Activated gamma-delta T cell treated with Interleukin-2 at 50 U/mL for 16 hours (primary cell): ENCODE measurements around the gene OR6X1.

Source experiments
- DNase-seq: peaks from one replicate; pipeline ENCODE4 v3.0.0-alpha.2; 2020

Gene OR6X1

DNA sequence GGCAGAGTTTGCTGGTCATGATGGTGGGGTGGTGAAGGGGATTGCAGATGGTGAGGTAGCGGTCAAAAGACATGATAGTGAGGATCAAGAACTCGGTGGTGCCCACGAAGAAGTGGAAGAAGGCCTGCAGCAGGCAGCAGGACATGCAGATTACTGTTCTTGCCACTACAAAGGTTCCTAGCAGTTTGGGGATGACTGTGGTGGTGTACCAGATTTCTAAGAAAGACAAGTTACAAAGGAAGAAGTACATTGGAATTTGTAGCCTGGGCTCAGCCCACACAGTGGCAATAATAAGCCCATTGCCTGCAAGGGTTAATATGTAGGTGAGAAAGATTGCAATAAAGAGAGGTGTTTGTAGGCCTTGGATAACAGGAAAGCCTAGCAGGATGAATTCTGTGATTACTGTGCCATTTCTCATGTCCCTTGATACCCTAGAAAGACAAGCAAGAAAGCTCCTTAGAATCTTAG, at the start of gene OR6X1:
TSS of gene OR6X1 (minus strand) at position 418 of the 468 bp plus-strand sequence. CDS start at position 418, 0 bp downstream.
- DNase-seq = no peak

DNA sequence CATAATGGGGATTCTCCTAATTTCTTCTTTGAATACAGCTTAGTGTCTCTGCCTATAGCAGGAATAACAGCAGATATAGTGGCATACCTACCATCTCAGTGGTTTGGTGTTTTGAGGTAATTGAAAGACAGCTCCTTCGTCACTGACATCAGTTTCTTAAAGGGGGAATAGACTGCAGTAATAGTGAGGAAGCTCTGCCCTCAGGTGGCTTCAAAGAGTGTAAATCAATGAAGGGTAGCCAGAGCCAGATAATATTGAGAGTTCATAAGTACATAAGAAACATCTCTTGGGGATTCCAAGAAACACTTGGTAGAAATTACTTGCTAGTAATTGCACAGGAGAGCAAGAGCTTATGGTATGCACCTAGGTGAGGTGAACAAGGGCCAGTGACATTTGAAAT, 47.4 kb upstream of the OR6X1 start:
- DNase-seq = no peak

GRCh38 chr11:123800036-123800435, 45.7 kb upstream of the OR6X1 start:
- no peak for DNase-seq

DNA sequence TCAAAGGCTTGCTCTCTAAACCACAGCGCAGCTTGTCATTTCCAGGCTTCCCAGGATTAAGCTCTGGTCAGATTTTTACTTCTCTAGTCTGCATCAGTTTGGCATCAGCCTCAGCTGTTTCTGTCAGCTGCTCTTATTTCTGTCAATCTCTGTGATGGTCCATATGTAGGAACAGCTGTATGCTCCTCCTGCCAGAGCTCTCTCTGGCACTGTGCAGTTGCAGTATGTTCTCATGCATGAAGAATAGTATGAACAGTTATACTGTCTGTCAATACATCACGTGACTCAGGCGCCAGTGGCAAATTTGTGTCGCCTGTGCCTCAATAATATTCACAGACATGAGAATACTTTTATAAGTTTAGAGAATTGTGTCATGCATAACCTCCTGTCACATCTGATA, 45.1 kb upstream of the OR6X1 start:
- no peak for DNase-seq

GRCh38 chr11:123798513-123799252, 44.4 kb upstream of the OR6X1 start:
- DNase-seq = no peak

DNA sequence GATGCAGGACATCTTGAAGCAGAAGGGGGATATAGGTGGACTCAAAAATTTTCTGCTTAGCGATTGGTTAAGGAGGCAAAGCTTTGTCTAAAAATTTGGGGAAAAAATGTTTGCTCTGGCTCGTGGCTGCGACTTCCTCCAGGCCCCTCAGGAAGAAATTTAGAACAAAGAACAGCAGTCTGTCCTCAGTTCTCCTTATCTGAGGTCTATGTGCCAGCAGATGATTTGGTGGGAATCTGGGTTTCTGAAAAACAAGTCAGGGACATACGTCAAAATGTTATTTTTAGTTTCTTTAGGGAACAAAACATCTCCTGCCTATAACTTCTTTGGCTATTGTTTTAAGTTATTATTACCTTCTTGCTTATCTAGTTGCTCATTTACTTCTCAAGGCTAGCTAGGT, 43.8 kb upstream of the OR6X1 start:
- no peak for DNase-seq

- DNase-seq = no peak
Observed at GRCh38 chr11:123797541-123797940, 43.2 kb upstream of the OR6X1 start.

DNA sequence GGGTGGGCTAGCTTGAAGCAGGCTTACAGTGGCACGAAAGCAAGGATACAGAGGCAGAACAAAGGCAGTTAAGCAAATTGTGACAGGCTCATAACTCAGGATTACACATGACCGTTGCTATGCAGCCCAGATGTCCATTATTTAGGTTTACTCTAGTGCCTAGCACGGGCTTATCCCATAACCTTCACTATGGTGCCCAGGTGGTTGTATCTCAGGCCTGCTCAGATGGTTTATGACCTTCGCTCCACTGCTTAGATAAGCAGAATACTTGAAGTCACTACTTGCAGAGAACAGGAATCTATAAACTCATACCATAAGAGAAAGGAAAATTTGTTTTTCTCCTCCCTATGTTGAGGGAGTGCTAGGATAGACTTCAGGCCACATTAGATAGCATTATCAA, 42.8 kb upstream of the OR6X1 start:
- no peak for DNase-seq

- no peak for DNase-seq
Observed at GRCh38 chr11:123796226-123796625, 41.9 kb upstream of the OR6X1 start.

DNA sequence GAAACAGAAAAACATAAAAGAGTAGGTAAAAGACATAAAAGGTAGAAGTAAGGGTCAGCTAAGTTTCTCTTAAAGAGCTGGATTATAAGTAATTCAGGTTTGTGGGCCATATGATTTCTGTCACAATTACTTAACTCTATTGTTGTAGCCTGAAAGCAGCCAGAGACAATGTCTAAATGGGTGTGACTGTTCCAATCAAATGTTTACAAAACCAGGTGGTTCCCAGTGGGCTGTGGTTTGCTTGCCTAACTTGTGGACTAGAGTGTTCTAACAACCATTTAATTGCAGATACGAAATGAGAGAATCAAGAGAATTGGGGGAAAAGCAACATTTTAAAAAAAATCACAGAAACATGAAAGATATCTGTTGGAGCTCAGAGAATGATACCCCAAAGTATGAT, 29.2 kb upstream of the OR6X1 start:
- DNase-seq = no peak

GRCh38 chr11:123778511-123778910, 24.2 kb upstream of the OR6X1 start:
- no peak for DNase-seq

DNA sequence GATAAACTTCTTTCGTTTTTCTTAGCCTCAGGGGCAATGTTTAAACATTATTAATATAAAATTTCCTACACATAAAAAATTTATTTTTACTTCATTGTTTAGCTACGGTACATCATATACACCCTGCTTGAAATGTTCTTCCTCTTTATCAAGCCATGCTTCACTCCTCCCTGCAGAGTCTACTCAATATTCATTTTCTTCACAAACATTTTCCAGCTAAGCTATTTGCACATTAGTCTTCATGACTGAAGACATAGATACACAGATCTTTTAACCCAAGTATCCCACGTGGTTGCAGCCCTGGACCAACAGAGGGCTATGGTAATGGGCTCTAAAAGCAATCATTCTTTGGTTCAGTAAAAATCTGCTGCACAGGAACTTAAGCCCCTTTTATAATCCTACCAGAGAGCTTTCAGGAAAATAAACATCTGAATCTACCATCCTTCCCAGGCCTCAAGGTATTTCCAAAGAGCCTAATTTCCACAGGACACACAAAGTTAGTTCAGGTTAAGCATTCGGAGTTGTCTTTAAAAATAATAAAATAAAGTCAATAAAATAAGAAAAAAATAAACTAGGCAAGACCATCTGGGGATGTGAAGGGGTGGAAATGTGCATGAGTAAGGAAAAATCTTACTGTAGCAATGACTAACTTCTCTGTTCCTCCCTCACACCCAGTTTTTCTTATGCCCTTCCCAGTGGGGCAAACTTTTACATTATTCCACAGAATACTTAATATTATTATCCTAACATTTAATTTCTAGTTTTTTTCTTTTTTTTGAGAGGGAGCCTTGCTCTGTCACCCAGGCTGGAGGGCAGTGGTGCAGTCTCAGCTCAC, 21.6 kb upstream of the OR6X1 start:
- DNase-seq = no peak

DNA sequence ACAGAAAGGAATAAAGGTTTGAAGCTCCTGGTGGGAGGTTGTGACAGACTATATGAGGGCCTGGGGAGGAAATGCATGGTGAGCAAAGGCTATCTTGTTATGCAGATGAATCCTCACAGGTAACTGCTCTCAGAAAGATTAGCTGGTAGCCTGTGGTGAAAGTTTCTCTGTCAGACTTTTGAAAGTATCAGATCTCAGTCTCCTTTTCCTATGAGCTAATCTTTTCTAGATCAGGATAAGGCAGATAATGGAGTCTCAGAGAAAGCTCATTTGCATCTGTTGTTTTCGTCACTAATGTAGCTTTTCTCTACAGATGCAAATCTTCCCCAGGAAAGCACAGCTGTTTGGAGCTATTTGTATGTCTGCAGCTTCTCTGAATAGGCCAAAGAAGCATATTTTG, 21.0 kb upstream of the OR6X1 start:
- no peak for DNase-seq

GRCh38 chr11:123773959-123774358, 19.6 kb upstream of the OR6X1 start:
- DNase-seq = no peak

DNA sequence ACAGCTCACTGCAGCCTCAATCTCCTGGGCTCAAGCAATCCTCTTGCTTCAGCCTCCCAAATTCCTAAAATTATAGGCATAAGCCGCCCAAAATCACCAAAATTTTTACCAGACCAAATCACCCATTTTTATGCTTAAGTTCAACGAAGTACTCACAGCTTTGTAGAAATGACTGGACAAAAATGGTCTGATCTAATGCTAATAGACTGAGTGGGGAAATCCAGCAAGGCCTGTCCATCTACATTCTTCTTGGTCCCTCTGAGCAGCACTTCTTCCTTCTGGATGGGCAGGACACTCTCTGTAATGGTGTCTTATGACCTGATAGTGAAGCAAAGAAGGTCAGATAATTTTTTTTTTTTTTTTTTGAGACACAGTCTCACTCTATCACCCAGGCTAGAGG, 18.7 kb upstream of the OR6X1 start:
- no peak for DNase-seq

DNA sequence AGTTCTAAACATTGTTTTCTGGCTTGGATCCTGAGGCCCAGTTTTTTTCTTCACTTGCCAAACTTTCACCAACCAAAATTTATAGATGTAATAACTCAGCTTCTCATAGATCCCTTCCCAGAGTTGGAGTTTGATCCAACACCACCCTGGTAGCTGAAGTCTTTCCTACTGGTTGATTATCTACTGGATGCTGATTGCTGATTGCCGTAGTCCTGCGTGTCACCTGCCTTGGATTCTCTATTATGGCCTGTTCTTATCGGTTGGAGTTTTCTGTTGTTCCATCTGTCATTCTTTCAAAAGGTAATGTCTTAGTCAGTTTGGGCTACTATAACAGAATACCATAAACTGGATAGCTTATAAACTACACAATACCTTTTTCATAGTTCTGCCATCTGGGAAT, 17.3 kb upstream of the OR6X1 start:
- DNase-seq = no peak

DNA sequence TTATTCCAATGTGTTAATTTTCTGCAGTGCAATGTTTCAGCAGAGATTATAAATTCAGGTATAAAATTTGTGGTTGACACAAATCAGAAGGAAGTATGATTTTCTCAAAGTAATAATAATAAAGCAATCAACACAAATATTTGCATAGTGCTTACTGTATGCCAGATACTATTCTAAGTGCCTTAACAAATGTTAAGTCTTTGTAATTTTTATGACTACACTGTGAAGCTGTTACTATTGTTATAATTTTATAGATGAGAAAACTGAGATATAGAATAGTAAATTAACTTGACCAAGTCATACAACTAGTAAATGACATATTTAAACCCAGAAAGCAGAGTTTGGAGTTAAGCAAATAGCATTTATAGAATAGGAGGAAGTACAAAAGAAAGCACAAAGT, 16.4 kb upstream of the OR6X1 start:
- DNase-seq = no peak

DNA sequence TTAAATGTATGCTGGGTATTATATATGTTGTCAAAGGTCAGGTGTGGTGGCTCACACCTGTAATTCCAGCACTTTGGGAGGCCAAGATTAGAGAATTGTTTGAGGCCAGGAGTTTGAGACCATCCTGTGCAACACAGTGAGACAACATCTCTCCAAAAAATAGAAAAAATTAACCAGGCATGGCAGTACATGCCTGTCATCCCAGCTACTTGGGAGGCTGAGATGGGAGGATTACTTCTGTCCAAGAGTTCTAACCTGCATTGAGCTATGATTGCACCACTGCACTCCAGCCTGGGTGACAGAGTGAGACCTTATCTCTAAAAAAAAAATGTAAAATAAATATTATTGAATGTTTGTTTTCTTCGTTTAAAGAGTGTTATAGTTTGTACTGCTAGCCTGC, 11.3 kb upstream of the OR6X1 start:
- DNase-seq = no peak

DNA sequence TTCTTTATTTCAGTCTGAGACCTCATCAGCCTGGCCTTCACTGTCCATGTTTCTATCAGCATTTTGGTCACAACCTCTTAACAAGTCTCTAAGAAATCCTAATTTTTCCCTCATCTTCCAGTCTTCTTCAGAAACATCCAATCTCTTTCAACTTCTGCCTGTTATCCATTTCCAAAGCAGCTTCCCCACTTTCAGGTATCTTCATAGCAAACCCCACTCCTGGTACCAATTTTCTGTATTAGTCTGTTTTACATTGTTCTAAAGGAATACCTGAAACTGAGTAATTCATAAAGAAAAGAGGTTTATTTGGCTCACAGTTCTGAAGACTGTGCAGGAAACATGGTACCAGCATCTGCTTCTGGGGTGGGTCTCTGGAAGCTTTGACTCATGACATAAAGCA, 8.1 kb upstream of the OR6X1 start:
- DNase-seq = no peak

DNA sequence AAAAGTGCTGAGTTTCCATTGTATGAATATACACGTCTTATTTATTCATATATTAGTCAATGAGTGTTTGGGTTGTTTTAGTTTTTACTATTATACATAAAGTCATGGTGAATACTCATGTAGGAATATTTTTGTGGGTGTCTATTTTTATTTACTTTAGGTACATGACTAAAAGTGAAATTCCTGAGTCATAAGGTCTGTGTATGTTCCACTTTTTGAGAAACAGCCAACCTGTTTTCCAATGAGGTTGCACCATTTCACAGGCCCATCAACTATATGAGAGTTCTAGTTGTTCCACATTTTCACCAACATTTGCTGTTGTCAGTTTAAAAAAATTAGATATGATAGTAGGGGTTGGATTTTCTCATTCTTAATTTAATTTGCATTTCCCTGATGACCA, 6.6 kb upstream of the OR6X1 start:
- no peak for DNase-seq

DNA sequence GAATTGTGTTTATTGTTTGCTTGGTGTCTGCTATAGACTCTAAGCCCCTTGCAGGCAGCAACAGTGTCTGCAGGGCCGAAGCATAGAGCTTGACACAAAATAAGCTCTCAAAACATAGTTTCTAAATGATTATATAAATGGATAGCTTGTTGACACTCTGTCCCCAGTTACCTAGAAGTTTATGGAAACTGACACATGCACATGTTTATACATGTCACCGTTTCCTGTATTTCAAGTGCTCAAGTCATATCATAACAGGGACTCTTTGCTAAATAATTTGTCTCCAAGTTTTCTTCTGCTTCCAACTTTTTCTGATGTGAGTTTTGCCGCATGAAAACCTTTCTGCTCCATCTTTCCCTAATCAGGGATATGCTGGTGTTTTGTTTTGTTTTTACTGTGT, 3.7 kb upstream of the OR6X1 start:
- DNase-seq = no peak

DNA sequence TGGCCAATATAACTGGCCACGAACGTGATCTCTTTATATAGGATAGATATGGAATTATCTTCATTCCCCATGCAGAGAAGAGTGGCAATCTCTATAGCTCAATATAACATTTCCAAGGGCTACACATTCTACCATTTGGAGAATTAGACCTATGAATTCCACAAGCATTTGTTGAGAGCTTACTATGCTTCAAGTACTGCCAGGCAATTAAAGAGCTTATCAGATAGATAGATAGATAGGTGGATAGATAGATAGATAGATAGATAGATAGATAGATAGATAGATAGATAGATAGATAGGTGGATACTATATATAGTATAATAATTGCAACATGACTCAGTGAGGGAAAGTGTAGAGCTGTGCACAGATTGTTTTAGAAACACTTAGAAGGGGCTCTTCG, 1.5 kb upstream of the OR6X1 start:
- no peak for DNase-seq

DNA sequence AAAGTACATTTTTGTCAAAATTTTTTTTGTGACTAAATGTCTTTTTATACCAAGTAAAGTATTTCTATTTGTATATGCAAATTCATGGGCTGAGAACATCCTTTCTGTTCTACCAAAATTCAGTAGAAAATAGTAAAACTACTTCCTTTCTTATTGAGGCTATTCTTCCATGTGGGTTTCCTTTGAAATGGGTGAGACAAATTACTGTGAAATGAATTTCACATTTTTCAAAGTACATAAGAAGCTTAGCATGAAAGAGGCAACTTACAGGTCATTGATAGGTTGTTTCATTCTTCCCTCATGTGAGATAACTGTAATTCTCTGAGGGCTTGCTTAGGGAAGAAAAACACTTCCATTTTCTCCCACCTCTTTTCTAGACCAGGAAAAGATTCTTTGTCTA, 1.0 kb upstream of the OR6X1 start:
- no peak for DNase-seq

DNA sequence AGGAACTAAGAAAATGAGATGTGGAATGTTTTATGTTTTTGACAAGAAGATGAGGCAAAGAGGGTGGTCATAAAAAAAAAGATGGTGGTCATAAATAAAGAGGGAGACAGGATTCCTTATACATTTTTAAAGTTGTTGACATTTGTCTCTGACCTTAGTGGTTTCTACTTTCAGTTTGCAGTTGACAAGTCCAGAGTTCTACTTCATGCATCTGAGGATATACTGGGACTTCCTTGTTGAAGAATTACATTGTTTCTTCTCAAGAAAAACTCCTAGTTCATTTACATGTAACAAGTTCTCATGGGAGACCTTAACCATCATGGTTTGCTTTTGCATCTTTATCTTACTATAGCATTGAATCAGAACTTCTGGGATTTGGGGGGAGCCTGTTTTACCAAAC, 1.2 kb downstream of the OR6X1 start:
- DNase-seq = no peak
